Measurements from ENCODE around the gene PRSS22. TPM values are rescaled to one million over a fixed set of nuclear protein-coding genes. Genes with fewer than 3 reads are reported as not detected.

PRSS22 gene
- total RNA-seq, 4 donors from 2014 or later, result 2.5 to 11.2 TPM; not detected in 2

DNA sequence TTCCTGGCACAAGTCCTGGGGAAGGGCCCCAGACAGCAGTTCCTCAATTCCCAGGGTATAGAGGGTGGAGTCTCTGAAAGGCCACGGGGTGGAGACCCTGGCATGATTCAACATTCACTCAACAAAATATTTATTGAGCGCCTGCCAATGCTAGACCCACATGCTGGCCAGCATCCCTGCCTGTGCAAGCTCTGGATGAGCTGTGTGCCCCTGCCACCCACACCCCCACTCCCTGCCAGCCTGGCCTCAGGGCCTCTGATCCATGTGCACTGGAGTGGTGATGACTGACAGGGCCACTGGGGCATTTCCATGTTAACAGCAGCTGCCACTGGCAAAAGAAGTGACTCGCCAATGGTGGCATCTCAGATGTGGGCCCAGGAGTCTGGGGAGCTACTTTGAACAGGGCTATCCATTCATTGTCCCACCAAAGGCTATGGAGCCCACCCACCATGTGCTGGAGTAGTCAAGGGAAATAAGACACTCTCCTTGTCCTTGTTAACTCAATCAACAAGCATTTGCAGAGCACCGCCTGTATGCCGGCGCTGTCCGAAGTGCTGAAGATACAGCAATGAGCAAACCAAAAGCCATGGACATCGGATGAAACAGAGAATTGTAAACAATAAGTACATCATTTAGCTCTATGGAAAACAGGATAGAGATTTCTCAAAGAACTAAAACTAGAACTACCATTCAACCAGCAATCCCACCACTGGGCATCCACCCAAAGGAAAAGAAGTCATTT, 3.0 kb upstream of the PRSS22 start:
- intact Hi-C loops (cut with DNase I; ENCODE audit: low total_unique reads) (no loop called here), in situ Hi-C loops (cut with MboI; ENCODE audit: low pct_ligation_motif_present in 1 of 4, low pct_unique_long_range_greater_than_20kb in 1 of 4, low sequenced_read_pairs in 3 of 4) (no loop called here)
- no peak for TF ChIP-seq POLR2A (IDR thresholded peaks at IDR 0.05)
- no peak for TF ChIP-seq POLR2AphosphoS5 (IDR thresholded peaks at IDR 0.05)
- TF ChIP-seq EP300 (IDR thresholded peaks at IDR 0.05; ENCODE audit: low read depth), result no peak
- TF ChIP-seq, protein P1, sequence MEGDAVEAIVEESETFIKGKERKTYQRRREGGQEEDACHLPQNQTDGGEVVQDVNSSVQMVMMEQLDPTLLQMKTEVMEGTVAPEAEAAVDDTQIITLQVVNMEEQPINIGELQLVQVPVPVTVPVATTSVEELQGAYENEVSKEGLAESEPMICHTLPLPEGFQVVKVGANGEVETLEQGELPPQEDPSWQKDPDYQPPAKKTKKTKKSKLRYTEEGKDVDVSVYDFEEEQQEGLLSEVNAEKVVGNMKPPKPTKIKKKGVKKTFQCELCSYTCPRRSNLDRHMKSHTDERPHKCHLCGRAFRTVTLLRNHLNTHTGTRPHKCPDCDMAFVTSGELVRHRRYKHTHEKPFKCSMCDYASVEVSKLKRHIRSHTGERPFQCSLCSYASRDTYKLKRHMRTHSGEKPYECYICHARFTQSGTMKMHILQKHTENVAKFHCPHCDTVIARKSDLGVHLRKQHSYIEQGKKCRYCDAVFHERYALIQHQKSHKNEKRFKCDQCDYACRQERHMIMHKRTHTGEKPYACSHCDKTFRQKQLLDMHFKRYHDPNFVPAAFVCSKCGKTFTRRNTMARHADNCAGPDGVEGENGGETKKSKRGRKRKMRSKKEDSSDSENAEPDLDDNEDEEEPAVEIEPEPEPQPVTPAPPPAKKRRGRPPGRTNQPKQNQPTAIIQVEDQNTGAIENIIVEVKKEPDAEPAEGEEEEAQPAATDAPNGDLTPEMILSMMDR (IDR thresholded peaks at IDR 0.05), result no peak
- Histone ChIP-seq H3K27me3 (peaks cover 49% of the 10 kb centered on the region), H3K27ac (no peak overlapping the region), H3K9me3 (peaks cover 0 to 6% of the 10 kb centered on the region in 2 donors), H3K4me1 (peaks cover 0 to 18% (median 7%) of the 10 kb centered on the region in 4 donors), H3K36me3 (no peaks in the 10 kb centered on the region), H3K4me3 (no peak overlapping the region)
- DNase-seq, result no peak
- WGBS, 2 donors (ENCODE audit: low coverage in 1 of 2), result 78% methylated on average over 8 of the region's 8 CpGs; no CpG with 5 or more reads in 1 of the 2 donors

DNA sequence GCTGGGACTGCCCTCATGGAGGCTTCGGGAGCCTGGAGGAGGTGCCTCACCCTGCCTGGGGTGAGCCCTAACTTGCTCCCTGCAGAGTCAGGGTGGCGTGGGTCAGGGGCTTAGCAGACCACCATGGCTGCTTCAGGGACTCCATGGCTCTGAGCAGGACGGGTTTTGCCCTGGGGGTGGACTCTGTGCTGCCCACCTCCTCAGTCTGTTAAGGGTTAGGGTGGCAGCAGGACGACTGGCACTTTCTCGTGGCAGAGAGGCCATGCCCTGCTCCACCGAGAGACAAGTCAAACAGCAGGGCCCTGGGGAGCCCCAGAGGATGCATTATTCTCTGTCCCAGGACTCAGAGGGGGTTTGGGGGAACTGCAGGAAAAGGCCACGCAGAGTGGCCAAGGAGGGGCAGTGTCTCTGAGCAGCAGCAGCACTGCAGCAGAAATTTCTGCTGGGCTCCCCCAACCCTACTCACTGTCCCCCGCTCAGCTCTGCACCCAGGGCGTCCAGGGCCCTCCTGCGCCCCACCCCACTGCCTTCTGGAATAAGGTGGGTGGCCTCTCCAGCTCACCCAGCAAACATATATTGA, 1.8 kb upstream of the PRSS22 start:
- DNase-seq, result no peak
- intact Hi-C loops (cut with DNase I; ENCODE audit: low total_unique reads) (no loop called here), in situ Hi-C loops (cut with MboI; ENCODE audit: low pct_ligation_motif_present in 1 of 4, low pct_unique_long_range_greater_than_20kb in 1 of 4, low sequenced_read_pairs in 3 of 4) (no loop called here)
- Histone ChIP-seq H3K9me3 (peaks cover under 1 to 6% of the 10 kb centered on the region in 2 donors), H3K4me1 (peaks cover 0 to 18% (median 7%) of the 10 kb centered on the region in 4 donors), H3K27me3 (peaks cover 38% of the 10 kb centered on the region), H3K4me3 (no peak overlapping the region), H3K36me3 (no peaks in the 10 kb centered on the region), H3K27ac (no peak overlapping the region)
- 88% methylated on average over 9 of the region's 10 CpGs; no CpG with 5 or more reads in 1 of the 2 donors for WGBS, 2 donors (ENCODE audit: low coverage in 1 of 2)
- TF ChIP-seq EP300 (IDR thresholded peaks at IDR 0.05; ENCODE audit: low read depth) (no peak), POLR2AphosphoS5 (IDR thresholded peaks at IDR 0.05) (no peak), POLR2A (IDR thresholded peaks at IDR 0.05) (no peak)
- TF ChIP-seq, protein P1 (IDR thresholded peaks at IDR 0.05), result no peak

DNA sequence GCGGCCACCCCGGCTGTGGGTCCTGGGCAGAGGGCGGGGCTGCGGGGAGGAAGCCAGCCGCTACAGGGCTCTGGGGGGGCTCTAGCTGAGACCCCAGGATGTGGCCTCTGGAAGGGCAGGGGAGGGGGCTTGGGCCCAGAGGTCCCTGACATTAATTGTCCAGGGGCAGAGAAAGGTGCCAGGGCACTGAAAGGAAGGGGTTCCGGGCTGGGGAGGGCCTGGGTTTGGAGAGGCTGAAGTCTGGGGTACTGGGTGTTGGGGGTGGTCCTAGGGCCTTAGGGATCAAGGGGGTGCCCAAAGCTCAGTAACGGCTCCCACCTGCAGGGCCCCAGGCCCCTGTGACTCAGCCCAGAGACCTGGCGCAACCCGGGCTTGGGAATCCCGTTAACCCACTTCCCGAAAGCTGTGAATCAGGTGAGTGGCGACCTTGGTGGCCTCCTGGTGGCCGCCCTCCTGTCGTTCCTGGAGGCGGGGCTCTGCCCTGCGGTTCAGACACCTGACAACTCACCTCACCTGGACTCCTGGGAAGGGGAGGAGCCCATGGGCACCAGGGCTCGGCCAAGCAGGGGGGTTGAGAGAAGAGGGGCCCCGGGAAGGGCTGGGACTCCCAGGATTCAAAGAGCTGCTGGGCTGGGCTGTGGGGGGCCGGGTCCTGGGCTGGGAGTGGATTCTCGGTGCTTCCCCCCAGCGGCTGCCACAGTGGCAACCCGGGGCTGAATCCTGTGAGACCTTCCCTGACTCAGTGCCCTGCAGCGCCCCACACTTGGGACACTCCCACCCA, 465 bp upstream of the PRSS22 start:
- intact Hi-C loops (cut with DNase I; ENCODE audit: low total_unique reads), result no loop called here
- Histone ChIP-seq H3K27ac (peak overlapping the region; percentile 38 to 54 (median 49)), H3K4me3 (peak overlapping the region in 3 of 4 donors; percentile 15 to 38 (median 15)), H3K36me3 (no peaks in the 10 kb centered on the region), H3K4me1 (peaks cover 0 to 18% (median 7%) of the 10 kb centered on the region in 4 donors), H3K9me3 (peaks cover 6 to 11% of the 10 kb centered on the region in 2 donors), H3K27me3 (peaks cover 38% of the 10 kb centered on the region)
- 13% methylated on average over 21 of the region's 23 CpGs; no CpG with 5 or more reads in 1 of the 2 donors for WGBS, 2 donors (ENCODE audit: low coverage in 1 of 2)
- in situ Hi-C loops (cut with MboI; ENCODE audit: low pct_ligation_motif_present in 1 of 4, low pct_unique_long_range_greater_than_20kb in 1 of 4, low sequenced_read_pairs in 3 of 4), result no loop called here
- DNase-seq, result peak; percentile 88
- TF ChIP-seq POLR2A (IDR thresholded peaks at IDR 0.05), result no peak
- TF ChIP-seq POLR2AphosphoS5 (IDR thresholded peaks at IDR 0.05), result peak in 1 of 3 donors; percentile 20
- no peak for TF ChIP-seq EP300 (IDR thresholded peaks at IDR 0.05; ENCODE audit: low read depth)
- TF ChIP-seq, protein P1 (IDR thresholded peaks at IDR 0.05), result peak in 4 of 5 experiments; percentile 18 to 57 (median 36)
